GM18507 (cell line): ENCODE results near the gene BOK.
A peak's percentile ranks its signal among the peaks of the same experiment; 100 is the strongest.
"Not testable (repeated sequence)": the region's sequence is repeated elsewhere in the genome, so short reads cannot be mapped to it uniquely, and the experiment has no call there.

ENCODE experiments used
- DNase-seq: peaks from one replicate; pipeline ENCODE4 v3.0.0; 2011; ENCODE audit warnings: low read depth; ENCODE audit not compliant: insufficient read length; ENCODE audit errors: extremely low spot score
- FAIRE-seq: peaks from 2 replicates; lab custom pipeline; 2011; peaks lifted over from hg19 to GRCh38; lab: Jason Lieb, UNC

Gene BOK, protein sequence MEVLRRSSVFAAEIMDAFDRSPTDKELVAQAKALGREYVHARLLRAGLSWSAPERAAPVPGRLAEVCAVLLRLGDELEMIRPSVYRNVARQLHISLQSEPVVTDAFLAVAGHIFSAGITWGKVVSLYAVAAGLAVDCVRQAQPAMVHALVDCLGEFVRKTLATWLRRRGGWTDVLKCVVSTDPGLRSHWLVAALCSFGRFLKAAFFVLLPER

DNA sequence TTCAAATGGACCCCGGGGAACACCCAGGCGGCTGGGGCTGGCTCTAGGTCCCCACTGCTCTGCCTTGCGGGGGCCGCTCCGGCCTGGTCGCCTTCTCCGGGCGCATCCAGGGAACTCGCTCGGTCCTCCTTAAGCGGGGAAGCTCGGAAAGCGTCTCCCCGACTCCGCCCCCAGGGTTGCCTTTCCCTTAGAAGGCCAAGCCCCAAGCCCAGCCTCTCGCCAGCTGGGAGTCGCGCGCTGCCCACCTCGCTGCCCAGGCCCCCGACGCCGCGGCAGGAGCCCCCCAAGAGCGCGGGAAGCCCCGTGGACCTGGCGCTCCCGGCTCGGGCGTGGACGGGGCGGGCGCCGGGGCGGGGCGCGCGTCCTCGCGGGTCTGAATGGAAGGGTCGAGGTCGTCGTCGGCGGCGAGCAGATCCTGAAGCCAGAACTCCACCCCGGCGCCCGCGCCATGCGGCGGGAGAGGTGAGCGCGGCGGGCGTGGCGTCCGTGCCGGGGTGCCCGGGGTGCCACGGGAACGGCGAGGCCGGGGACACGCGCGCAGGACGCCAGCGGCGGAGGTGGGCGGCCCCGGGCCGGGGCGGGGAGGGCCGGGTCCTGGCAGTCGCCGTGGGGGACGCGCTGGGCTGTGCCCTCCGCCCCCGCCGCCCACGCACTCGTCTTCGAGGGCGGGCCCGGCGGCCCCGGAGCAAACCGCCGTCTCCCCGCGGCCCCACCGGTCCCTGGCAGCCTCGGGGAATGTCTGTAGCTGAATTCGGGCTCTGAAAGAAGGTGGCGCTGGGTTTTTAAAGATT is at the start of gene BOK:
TSS of gene BOK (plus strand) at position 214 of the 791 bp plus-strand sequence. CDS start 739 bp downstream, outside the sequence.
- no peak for FAIRE-seq

DNA sequence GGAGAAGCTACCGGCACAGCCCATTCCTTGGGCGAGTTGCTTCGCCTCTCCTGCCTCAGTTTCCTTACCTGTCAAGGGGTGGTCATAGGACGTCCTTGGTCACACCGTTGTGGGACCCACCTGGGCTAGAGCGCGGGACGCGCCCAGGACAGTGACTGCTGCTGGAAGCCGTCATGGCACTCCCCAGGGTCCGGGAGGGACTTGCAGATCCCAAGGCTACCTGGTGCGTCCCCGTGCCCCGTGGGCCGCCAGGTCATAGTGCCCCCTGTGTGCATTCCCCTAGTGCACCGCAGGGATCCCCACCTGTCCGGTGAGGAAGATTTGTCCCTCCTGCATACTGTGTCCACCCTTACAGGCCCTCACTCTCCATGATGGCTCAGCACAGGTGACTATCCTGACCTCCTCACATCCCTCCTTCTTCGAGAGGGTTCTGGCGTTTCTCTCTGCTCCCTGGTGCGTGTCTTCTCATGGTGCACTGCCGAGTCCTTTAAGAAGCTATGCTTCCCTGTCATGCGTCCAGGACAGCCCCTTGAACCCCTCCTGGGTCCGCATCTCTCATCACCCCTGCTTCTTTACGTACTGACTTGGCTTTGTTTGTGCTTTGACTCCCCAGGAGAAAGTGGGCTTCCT is 49.3 kb upstream of the BOK start:
- DNase-seq (no peak), FAIRE-seq (no peak)

More for the DNA sequence above, at the start of gene BOK:
- no peak for DNase-seq

DNA sequence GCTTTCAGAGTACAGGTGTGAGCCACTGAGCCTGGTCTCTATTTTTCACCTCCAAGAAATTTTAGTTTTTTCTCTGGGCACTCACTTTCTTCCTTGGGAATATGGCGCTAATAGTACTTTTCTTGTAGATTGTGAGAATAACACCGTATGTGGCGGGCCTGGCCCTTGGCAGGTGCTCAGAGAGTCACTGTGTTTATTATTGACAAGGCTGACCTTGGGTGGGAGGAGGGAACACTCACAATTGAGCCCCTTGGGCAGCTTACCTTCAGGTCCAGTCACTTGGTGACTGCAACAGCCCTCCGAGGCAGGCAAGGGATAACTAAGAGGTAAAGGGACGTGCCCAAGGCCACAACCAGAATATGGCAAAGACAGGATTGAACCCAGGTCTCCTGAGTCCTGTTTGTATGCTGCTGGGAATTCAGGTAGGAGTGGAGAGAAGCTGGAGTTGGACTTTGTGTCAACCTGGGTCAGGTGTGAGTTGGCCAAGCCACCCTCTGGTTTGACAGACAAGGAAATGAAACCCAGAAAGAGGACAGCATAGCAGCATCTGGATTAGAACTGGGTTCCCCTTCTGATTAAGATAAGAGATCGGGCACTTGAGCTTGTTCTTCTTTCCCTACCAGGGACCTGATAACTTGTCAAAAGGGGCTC is 47.3 kb upstream of the BOK start:
- FAIRE-seq (no peak), DNase-seq (no peak)

DNA sequence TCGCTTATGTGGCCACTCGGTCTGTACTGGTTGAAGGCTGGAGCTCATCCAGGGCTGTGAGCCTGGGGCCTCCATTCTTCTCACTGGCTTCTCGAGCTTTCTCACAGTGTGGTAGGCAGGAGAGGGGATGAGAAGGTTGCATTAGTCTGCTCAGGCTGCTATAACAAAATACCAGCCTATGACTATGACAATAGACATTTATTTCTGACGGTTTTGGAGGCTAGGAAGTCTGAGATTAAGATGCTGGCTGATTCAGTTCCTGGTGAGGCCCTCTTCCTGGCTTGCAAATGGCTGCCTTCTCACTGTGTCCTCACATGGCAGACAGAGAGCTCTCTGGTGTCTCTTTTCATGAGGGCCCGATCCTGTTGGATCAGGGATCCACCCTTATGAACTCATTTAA is 44.0 kb upstream of the BOK start:
- DNase-seq (no peak), FAIRE-seq (no peak)

DNA sequence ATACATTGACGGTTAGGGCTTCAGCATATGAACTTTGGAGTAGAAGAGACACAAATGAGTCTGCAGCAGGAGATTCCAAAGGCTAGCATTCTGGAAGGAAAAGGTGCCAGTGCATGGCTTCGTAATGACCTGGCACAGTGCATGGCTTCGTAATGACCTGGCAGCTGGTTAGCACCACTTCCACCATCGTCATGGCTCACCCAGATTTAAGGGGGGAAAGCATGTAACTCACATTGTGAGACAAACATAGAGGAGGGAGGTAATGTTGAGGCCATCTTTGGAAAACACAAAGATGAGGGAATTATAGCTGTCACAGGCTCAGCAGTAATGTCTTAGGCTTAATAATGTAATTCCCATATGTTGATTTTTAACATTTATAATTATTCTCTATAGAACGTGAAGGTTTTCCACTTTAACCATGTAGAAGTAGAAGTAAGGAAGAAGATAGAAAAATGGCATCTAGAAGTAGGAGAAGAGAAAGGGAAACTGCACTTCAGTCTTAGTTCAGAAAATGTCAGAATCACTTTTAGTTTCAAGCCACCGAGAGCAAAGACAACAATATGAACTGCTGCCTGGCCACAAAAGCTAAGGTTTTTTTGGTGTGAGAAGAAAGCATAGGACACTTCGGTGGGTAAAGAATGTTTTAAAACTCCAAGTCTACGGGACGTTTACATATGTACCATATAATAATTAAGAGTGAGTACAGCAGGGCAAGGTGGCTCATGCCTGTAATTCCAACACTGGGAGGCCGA is 43.4 kb upstream of the BOK start:
- FAIRE-seq: peak; percentile 81

DNA sequence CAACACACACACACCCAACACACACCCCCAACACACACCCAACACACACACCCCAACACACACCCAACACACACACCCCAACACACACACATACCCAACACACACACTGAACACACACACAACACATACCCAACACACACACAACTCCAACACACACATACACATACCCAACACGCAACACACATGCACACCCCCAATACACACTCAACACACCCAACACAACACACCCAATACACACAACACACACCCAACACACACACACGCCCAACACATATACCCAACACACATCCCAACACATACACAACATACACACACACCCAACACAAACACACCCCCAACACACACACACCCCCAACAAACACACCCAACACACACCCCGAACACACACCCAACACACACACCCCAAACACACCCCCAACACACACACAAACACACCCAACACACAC is 42.0 kb upstream of the BOK start:
- FAIRE-seq: peak; percentile 69
- no peak for DNase-seq

More for the DNA sequence above, 43.4 kb upstream of the BOK start:
- peak; percentile 30 for DNase-seq

DNA sequence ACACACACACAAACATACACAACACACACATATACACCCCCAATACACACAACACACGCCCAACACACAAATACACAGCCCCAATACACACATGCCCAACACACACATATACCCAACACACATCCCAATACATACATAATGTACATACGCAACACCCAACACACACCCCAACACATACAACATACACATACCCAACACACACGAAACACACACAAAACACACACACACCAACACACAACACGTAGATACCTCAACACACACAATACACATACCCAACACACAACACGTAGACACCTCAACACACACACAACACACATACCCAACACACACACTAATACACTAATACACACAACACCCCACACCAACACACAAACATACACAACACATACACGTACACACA is 41.2 kb upstream of the BOK start:
- DNase-seq (no peak), FAIRE-seq (no peak)

DNA sequence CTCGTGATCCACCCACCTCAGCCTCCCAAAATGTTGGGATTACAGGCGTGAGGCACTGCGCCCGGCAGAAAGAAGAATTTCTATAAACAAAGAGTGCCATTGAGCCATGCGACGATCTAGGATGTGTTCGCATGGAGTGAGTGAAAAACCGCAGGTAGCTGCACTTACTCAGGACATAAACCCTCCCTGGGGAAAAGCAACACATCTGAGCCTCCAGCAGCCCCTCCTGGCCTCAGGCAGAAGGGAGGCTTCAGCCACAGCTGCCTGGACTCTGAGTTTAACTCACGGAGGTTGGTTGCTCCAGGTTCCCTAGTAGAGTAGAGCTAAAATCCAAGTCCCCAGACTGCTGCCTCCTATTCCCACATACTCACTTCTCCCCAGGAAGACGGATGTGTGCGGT is 38.9 kb upstream of the BOK start:
- DNase-seq: no peak
- FAIRE-seq: no peak

DNA sequence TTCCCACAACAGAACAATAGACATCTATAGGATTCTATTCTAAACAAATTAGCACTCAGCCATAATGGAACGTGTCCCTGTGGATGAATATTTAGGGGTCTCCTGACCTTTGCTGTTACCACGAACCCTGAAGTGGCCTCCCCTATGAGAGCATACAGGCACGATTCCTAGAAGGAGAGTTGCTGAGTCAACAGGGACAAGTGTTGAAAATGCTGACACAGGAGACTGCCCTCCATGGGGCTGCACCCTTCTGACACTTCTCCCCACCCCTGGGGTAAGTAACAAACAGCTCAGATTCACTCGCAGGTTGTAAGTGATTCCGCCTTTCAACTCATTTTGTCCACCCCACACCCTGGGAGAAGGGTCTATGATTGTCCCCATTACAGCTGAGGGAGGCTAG is 36.1 kb upstream of the BOK start:
- DNase-seq (no peak), FAIRE-seq (no peak)

DNA sequence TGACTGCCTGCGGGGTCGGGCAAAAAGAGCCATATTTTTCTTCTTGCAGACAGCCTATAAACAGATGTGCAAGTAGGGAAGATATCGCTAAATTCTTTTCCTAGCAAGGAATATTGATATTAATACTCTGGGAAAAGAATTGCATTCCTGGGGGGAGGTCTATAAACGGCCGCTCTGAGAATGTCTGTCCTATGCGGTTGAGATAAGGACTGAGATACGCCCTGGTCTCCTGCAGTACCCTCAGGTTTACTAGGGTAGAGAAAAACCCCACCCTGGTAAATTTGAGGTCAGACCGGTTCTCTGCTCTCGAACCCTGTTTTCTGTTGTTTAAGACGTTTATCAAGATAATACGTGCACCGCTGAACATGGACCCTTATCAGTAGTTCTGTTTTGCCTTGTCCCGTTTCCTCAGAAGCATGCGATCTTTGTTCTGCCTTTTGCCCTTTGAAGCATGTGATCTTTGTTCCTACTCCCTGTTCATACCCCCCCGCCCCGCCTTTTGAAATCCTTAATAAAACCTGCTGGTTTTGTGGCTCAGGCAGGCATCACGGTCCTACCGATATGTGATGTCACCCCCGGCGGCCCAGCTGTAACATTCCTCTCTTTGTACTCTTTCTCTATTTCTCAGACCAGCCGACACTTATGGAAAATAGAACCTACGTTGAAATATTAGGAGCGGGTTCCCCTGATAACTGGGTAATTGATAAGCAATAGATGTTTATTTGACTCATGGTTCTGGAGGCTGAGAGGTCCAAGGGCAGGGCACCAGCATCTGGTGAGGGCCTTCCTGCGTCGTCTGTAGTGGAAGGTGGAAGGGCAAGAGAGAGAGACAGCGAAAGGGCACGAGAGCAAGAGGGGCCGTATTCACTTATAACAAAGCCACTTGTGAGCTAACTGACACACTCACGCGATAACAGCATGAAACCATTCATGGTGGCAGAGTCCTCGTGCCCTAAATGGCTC is 32.4 kb upstream of the BOK start:
- not testable (repeated sequence) for DNase-seq, FAIRE-seq

DNA sequence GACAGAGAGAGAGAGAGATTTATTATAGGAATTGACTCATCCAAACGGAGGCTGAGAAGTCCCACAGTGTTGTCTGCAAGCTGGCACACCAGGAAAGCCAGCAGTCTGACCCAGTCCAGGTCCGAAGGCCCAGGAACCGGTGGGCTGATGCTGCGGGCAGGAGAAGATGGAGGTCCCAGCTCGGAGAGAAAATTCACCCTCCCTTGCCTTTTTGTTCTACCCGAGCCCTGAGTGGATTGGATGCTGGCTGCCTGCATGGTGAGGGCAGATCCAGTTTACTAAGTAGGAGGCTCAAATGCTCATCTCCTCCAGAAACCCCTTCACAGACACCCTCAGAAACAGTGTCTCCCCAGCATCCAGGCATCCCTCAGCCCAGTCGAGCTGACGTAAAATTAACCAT is 28.0 kb upstream of the BOK start:
- DNase-seq (no peak), FAIRE-seq (no peak)

DNA sequence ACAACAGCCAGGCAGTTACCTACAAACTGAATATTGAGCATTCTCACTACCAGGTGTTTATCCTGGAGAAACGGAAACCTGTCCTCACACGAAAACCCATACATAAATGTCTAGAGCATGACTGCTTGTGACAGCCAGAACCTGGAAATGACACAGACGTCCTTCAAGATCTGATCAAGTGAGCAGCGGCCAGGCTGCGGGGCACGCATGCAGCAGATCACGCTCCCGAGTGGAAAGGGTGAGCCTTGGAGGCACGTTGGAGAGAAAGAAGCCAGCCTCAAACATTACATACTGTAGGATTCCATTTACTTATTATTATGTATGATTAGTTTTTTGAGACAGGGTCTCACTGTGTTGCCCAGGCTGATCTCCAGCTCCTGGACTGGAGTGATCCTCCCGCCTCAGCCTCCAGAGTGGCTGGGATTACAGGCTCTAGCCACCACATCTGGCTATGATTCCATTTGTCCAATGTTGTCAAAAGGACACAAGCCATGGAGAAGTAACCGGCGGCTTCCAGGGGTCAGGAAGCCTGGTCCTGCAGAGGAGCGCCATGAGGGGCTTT is 27.3 kb upstream of the BOK start:
- FAIRE-seq (no peak), DNase-seq (no peak)

DNA sequence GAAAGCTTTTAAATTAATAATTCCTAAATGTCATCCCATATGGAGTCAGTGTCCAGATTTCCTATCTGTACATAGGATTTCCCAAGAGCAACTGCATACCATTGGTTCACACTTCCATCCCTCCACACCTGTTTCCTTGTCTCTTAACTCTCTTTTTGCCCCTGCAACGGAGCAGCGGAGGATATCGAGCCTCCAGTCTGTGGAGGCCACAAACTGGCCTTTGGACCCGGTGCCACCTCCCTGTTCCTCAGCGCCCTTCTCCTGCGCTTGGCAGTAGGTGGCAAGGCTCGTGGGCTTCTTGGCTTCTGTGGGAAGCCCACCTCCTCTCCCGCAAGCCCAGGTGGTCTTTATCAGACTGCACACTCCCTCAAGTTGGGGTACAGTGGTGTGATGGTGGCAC is 26.4 kb upstream of the BOK start:
- no peak for DNase-seq

DNA sequence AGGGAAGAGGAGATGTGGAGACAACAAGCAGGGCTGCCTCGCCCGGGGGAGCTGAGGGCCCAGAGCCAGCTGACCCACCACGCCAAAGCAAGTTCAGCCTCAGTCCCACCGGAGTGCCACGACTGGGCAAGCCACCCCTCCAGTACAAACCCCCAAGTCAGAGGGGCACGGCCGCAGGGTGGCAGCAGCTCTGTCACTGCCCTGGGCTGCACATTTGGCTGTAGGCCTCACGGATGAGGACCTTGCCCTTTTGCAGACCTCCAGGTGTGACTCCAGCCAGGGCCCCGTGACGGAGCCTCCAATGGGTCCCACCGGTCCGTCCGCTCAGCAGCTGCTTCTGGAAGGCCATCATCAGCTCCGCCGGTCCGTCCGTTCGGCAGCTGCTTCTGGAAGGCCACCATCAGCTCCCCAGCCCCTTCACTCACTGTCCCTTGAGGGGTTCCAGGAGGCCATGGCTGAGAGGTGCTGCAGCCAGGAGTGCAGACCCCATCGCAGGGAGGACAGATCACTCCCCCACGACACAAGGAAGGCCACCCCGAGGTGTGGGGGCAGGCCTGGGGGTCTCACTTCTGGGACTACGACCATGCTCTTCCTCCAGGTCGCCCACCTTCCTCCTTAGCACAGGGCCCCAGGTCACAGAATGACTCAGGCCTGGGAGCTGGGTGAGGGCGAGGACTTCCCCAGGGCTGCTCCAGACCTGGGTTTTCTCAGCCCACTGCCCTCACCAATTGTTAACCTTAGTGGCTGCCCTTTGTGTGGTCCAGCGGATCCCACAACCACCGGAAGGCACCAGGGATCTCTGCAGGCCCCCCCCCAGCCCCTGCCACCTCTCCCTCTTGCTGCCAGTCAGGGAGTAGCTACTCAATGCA is 25.6 kb upstream of the BOK start:
- no peak for FAIRE-seq

More for the DNA sequence above, 26.4 kb upstream of the BOK start:
- FAIRE-seq: no peak

DNA sequence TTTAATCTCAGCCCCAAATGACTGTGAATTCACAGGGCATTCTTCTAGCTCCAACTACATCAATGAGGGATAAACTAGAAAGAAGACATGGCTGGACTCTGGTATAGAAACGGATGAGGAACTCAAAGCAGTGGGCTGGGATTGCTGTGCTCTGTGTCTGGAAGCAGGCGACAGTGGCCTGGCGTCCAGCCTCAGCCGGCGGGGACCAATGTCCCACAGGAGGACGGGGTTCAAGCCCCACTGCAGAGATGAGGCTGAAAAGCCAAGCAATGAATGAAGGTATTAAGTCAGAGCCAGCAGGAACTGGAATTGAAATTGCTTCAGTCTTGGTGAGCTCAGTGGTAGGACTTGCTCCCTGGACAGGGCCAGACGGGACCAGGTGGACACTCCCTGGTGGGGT is 24.3 kb upstream of the BOK start:
- FAIRE-seq: no peak

More for the DNA sequence above, 25.6 kb upstream of the BOK start:
- no peak for DNase-seq

DNA sequence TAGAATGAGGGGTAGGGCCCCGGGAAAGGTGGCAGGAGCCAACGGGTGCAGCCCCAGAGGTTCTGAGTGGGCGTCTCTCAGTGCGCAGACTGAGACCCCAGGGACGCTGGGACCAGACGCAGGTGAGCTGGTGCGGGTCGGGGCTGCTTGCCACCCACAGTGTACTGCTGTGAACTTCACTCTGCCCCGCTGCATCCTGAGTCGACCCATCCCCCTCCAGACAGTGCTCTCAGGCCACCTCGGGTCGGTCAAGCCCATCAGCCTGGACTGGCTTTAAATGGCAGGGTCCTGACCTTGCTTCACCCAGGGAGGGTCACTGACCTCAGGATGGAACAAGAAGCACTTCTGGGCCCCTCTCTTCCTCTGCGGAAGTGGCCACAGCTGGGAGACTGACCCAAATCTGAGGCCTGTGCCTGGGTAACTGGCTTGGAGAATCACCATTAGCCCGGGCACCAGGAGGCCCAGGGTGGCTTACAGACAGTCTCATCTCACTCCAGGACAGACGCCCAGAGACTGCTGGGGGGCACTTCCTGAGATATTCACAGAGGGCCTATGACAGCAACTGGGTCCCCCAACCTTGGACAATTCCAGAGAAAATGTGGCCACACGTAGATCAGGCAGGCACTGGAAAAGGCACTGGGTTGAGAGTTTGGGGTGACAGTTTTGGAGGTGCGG is 23.7 kb upstream of the BOK start:
- DNase-seq: no peak

More for the DNA sequence above, 24.3 kb upstream of the BOK start:
- DNase-seq: no peak

More for the DNA sequence above, 23.7 kb upstream of the BOK start:
- no peak for FAIRE-seq
